Smooth muscle cell (in vitro differentiated cells): Measurements from ENCODE around the gene THSD7B. TPM values are rescaled to one million over a fixed set of nuclear protein-coding genes. Genes with fewer than 3 reads are reported as not detected.

Source experiments
- DNase-seq: peaks from one replicate; lab custom pipeline; 2025; ENCODE audit not compliant: unreplicated experiment; lab: John Stamatoyannopoulos, UW
- H2AFZ ChIP-seq: fragments of 200-600 bp; sonication (generic); 2 replicates; pipeline ENCODE4 v1.6.0; 2016; ENCODE audit warnings: antibody characterized with exemption, low read depth, mild to moderate bottlenecking
- H3F3A ChIP-seq: fragments of 200-600 bp; sonication (generic); 2 replicates; pipeline ENCODE4 v1.6.0; 2017; ENCODE audit warnings: antibody characterized with exemption, low read depth
- H3K27ac ChIP-seq: fragments of 200-600 bp; sonication (generic); 2 replicates; pipeline ENCODE4 v1.5.1; 2016; ENCODE audit warnings: low read depth, mild to moderate bottlenecking
- H3K27me3 ChIP-seq: fragments of 200-600 bp; sonication (generic); 2 replicates; pipeline ENCODE4 v1.6.1; 2016; ENCODE audit warnings: low read depth, mild to moderate bottlenecking
- H3K36me3 ChIP-seq: fragments of 200-600 bp; sonication (generic); 2 replicates; pipeline ENCODE4 v1.5.1; 2016; ENCODE audit warnings: low read depth
- H3K4me1 ChIP-seq: fragments of 200-600 bp; sonication (generic); 2 replicates; pipeline ENCODE4 v1.5.1; 2016; ENCODE audit warnings: low read depth
- H3K4me2 ChIP-seq: fragments of 200-600 bp; sonication (generic); 2 replicates; pipeline ENCODE4 v1.6.0; 2016; ENCODE audit warnings: mild to moderate bottlenecking
- H3K4me3 ChIP-seq: fragments of 200-600 bp; sonication (generic); 2 replicates; pipeline ENCODE4 v1.5.1; 2016; ENCODE audit warnings: mild to moderate bottlenecking
- H3K79me2 ChIP-seq: fragments of 200-600 bp; sonication (generic); 2 replicates; pipeline ENCODE4 v1.6.0; 2016; ENCODE audit warnings: low read depth, mild to moderate bottlenecking
- H3K9ac ChIP-seq: fragments of 200-600 bp; sonication (generic); 2 replicates; pipeline ENCODE4 v1.6.0; 2016; ENCODE audit warnings: low read depth
- H3K9me3 ChIP-seq: fragments of 200-600 bp; sonication (generic); replicated peaks from 2 replicates; pipeline ENCODE4 v1.5.1; 2016; ENCODE audit warnings: low read depth
- H4K20me1 ChIP-seq: fragments of 200-600 bp; sonication (generic); 2 replicates; pipeline ENCODE4 v1.6.0; 2016; ENCODE audit warnings: low read depth
- WGBS: methylation state at CpG from one replicate; pipeline ENCODE4 v1.1.7; 2016; ENCODE audit warnings: low lambda C conversion rate; 5-methylcytosine and 5-hydroxymethylcytosine counted together
- polyA plus RNA-seq: library from polyadenylated mRNA; unstranded; fragments of >200 nt; fragmentation: Nextera tagmentation; extraction: Ambion mirVana; gene quantifications from 2 replicates; pipeline ENCODE4 v1.2.1, GENCODE V29; 2016
- total RNA-seq: library from RNA; depleted of rRNA; stranded (reverse); fragments of >200 nt; gene quantifications from 2 replicates; pipeline ENCODE4 v1.2.3, GENCODE V29; 2014
- TF ChIP-seq, protein P1 (sequence below): fragments of 200-600 bp; sonication (generic); IDR thresholded peaks from 2 replicates; pipeline ENCODE4 v1.5.1; 2017; ENCODE audit warnings: borderline replicate concordance, mild to moderate bottlenecking, antibody characterized with exemption; ENCODE audit not compliant: insufficient read depth, poor library complexity, severe bottlenecking

The THSD7B gene
- total and polyA plus RNA-seq, 2 experiments from 2014 or later, result not detected

DNA sequence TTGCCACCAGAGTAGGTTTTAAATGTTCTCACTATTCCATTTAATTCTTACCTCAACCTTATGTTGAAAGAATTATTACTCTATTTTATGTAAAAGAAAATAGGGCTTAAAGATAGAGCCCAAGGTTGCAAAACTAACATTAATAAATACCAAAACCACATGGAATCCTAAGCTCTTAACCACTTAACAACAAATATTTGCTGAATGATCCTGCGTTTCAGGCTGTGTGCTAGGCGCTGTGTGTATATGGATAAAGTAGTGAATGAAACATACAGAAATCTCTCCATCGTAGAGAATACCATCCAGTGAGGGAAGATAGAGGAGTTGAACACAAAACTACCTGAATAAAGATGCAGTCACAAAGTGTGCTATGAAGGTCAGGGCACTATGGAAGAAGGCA is 485.1 kb downstream of the THSD7B start:
- H3K27me3 ChIP-seq, result no peaks in the 10 kb centered on the region
- H2AFZ ChIP-seq, result no peak overlapping the region
- no peak for DNase-seq
- H4K20me1 ChIP-seq, result no peaks in the 10 kb centered on the region
- WGBS, result 86% methylated on average over 3 of the region's 3 CpGs
- no peaks in the 10 kb centered on the region for H3K9me3 ChIP-seq
- no peaks in the 10 kb centered on the region for H3K79me2 ChIP-seq
- H3K4me1 ChIP-seq, result no peaks in the 10 kb centered on the region
- H3F3A ChIP-seq, result no peaks in the 10 kb centered on the region
- no peak overlapping the region for H3K4me2 ChIP-seq
- H3K27ac ChIP-seq, result no peak overlapping the region
- no peaks in the 10 kb centered on the region for H3K36me3 ChIP-seq
- TF ChIP-seq, protein P1, sequence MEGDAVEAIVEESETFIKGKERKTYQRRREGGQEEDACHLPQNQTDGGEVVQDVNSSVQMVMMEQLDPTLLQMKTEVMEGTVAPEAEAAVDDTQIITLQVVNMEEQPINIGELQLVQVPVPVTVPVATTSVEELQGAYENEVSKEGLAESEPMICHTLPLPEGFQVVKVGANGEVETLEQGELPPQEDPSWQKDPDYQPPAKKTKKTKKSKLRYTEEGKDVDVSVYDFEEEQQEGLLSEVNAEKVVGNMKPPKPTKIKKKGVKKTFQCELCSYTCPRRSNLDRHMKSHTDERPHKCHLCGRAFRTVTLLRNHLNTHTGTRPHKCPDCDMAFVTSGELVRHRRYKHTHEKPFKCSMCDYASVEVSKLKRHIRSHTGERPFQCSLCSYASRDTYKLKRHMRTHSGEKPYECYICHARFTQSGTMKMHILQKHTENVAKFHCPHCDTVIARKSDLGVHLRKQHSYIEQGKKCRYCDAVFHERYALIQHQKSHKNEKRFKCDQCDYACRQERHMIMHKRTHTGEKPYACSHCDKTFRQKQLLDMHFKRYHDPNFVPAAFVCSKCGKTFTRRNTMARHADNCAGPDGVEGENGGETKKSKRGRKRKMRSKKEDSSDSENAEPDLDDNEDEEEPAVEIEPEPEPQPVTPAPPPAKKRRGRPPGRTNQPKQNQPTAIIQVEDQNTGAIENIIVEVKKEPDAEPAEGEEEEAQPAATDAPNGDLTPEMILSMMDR, result no peak
- H3K4me3 ChIP-seq, result no peak overlapping the region
- H3K9ac ChIP-seq, result no peak overlapping the region

DNA sequence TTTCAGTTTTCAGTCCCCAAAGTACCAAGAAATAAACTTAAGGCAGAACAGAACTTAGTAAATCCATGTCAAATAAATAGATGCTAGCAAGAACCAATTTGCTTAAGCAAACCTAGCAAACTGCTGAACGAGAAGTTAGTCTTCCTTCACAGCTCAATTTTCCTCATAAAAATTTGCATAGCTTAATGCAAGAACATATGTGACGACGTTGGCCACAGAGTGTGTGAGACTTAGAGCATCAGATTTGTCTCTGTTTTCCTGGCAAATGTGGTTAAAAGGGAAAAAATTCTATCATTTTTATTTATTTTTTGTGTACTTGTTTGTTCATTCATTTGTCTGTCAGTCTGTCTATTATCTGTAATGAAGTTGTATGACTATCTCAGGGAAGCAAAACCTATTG is 485.7 kb downstream of the THSD7B start:
- no peaks in the 10 kb centered on the region for H3K4me1 ChIP-seq
- H3K27ac ChIP-seq, result no peak overlapping the region
- no peak overlapping the region for H3K4me3 ChIP-seq
- H3K79me2 ChIP-seq, result no peaks in the 10 kb centered on the region
- H3K27me3 ChIP-seq, result no peaks in the 10 kb centered on the region
- no peaks in the 10 kb centered on the region for H3F3A ChIP-seq
- H3K4me2 ChIP-seq, result no peak overlapping the region
- no peak overlapping the region for H2AFZ ChIP-seq
- TF ChIP-seq, protein P1, result no peak
- H4K20me1 ChIP-seq, result no peaks in the 10 kb centered on the region
- no peak overlapping the region for H3K9ac ChIP-seq
- H3K9me3 ChIP-seq, result no peaks in the 10 kb centered on the region
- DNase-seq, result no peak
- WGBS, result 87% methylated on average over 3 of the region's 3 CpGs
- H3K36me3 ChIP-seq, result no peaks in the 10 kb centered on the region

DNA sequence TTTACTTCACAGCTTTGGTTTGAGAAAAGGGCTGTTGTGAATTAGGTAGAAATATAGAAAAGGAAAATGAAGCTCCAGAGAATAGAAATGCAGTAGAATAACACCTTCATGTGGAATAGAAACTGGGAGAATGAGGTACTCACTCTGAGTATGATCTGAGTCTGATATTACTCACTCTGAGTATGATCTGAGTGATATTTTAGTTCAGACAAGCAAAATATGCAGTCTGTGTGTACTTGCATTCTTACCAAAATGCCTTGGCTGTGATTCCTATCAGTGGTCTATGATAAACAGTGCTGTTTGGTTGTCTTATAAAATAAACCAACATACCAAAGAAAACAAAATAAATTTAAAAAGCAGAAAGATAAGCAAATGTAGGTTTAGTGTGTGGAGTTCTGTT is 487.6 kb downstream of the THSD7B start:
- Histone ChIP-seq H3K27me3 (no peaks in the 10 kb centered on the region), H3K4me2 (no peak overlapping the region), H3K9ac (no peak overlapping the region), H3F3A (no peaks in the 10 kb centered on the region), H3K9me3 (no peaks in the 10 kb centered on the region), H3K27ac (no peak overlapping the region), H4K20me1 (no peaks in the 10 kb centered on the region), H3K36me3 (no peaks in the 10 kb centered on the region), H3K4me1 (no peaks in the 10 kb centered on the region), H3K79me2 (no peaks in the 10 kb centered on the region), H3K4me3 (no peak overlapping the region), H2AFZ (no peak overlapping the region)
- TF ChIP-seq, protein P1, result no peak
- no peak for DNase-seq

DNA sequence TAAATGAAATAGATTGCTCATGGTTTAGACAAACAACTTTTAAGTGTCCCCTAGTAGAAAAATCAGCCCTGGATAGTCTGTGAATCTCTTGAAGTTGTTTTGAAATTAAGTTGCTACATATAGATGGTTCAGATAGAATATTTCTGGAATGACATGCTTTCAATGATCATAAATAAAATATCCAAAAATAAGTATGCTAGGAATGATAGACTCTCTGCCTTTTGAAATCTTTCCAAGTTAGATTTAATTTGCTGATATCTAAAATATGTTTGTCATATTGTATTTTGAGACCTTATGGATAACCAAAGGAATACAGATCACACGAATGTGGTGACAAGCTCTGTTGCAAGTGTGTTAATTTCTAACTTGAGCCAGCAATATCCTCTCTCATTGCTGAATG is 488.7 kb downstream of the THSD7B start:
- H3K4me3 ChIP-seq, result no peak overlapping the region
- 77% methylated on average over 1 of the region's 1 CpG for WGBS
- no peak overlapping the region for H2AFZ ChIP-seq
- no peaks in the 10 kb centered on the region for H4K20me1 ChIP-seq
- H3K27me3 ChIP-seq, result no peaks in the 10 kb centered on the region
- H3K27ac ChIP-seq, result no peak overlapping the region
- no peaks in the 10 kb centered on the region for H3K36me3 ChIP-seq
- no peak overlapping the region for H3K4me2 ChIP-seq
- no peak overlapping the region for H3K9ac ChIP-seq
- no peaks in the 10 kb centered on the region for H3K79me2 ChIP-seq
- H3K4me1 ChIP-seq, result no peaks in the 10 kb centered on the region
- no peaks in the 10 kb centered on the region for H3K9me3 ChIP-seq
- TF ChIP-seq, protein P1, result no peak
- no peaks in the 10 kb centered on the region for H3F3A ChIP-seq
- DNase-seq, result no peak
